ENCODE results near the gene OSBP2.

Gene OSBP2

DNA sequence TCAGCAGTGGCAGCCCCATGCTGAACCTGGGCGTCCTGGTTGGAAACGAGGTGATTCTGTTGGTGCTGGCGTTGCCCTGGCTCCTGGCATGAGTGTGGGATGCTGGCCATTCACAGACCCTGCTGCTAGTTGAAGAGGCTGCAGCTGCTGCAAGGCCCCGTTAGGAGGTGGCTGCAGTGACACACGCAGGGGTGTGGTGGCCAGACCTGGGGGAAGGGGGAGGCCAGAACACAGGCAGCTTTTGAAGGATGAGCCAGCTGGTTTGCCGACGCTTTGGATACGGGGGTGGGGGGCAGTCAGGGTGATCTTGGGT, 196.7 kb downstream of the OSBP2 start:
- TF ChIP-seq, protein P1, sequence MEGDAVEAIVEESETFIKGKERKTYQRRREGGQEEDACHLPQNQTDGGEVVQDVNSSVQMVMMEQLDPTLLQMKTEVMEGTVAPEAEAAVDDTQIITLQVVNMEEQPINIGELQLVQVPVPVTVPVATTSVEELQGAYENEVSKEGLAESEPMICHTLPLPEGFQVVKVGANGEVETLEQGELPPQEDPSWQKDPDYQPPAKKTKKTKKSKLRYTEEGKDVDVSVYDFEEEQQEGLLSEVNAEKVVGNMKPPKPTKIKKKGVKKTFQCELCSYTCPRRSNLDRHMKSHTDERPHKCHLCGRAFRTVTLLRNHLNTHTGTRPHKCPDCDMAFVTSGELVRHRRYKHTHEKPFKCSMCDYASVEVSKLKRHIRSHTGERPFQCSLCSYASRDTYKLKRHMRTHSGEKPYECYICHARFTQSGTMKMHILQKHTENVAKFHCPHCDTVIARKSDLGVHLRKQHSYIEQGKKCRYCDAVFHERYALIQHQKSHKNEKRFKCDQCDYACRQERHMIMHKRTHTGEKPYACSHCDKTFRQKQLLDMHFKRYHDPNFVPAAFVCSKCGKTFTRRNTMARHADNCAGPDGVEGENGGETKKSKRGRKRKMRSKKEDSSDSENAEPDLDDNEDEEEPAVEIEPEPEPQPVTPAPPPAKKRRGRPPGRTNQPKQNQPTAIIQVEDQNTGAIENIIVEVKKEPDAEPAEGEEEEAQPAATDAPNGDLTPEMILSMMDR (IDR thresholded peaks at IDR 0.05; ENCODE audit: insufficient read depth, missing control alignments) = no peak
- FAIRE-seq (no peak), DNase-seq (ENCODE audit: insufficient read length, low spot score) (no peak)

DNA sequence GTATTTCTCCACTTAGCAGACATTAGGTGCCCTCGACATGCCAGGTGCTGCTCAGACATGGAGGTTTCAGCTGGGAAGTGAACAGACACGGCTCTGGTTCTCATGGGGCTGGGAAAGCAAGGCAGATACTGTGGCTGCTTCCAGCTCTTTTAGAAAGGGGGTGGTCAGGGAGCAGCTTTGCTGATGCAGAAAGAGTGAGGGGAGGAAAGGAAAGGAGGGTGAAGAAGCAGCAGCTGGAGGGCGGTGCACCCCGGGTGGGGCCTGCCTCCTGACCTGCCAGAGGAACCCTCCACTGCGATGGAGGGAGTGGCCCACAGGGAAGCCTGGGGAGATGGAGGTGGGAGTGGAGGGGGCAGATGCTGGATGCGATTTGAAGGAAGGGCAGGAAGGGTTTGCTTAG, 197.1 kb downstream of the OSBP2 start:
- DNase-seq (ENCODE audit: insufficient read length, low spot score) (no peak), FAIRE-seq (no peak)
- TF ChIP-seq, protein P1 (IDR thresholded peaks at IDR 0.05; ENCODE audit: insufficient read depth, missing control alignments) = no peak

DNA sequence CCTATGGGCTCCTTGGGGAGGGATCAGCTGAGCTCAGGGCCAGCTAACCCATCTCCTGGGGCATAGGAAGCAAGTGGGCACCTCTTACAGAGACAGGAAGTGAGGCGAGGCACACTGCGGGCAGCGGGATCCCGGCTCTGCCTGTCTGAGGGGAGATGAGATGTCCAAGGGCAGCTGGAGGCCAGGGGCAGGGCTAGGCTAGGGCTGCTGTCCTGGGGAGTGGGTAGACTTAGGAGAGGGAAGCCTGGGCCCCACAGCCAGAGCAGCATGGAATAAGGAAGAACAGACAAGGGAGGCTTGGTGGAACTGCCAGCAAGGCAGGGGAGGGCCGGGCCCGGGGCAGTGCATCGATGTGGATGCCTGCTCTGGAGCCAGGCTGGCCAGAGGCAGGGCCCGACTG, 197.6 kb downstream of the OSBP2 start:
- FAIRE-seq = no peak
- no peak for DNase-seq (ENCODE audit: insufficient read length, low spot score)
- TF ChIP-seq, protein P1 (IDR thresholded peaks at IDR 0.05; ENCODE audit: insufficient read depth, missing control alignments) = no peak

DNA sequence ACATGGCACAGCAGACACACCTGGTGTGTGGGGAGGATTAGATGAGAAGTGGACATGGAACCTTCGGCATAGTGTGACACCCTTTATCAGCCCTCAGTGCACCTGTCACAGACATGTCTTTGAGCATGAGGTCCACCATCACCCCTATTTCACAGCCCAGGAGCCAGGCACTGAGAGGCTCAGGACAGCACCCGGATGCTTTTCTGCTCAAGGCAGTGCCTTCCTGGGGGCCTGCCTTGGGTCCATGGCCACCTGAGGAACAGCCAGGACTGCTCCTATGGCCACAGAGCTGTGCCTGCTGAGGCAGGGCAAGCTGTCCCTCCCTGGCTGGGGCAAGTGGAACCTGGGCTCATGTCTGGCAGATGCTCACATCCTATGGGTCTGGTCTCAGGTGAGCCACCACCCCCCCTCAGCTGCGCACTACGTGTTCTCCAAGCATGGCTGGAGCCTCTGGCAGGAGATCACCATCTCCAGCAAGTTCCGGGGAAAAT, 198.1 kb downstream of the OSBP2 start:
- no peak for DNase-seq (ENCODE audit: insufficient read length, low spot score)
- no peak for FAIRE-seq
- TF ChIP-seq, protein P1 (IDR thresholded peaks at IDR 0.05; ENCODE audit: insufficient read depth, missing control alignments) = no peak

DNA sequence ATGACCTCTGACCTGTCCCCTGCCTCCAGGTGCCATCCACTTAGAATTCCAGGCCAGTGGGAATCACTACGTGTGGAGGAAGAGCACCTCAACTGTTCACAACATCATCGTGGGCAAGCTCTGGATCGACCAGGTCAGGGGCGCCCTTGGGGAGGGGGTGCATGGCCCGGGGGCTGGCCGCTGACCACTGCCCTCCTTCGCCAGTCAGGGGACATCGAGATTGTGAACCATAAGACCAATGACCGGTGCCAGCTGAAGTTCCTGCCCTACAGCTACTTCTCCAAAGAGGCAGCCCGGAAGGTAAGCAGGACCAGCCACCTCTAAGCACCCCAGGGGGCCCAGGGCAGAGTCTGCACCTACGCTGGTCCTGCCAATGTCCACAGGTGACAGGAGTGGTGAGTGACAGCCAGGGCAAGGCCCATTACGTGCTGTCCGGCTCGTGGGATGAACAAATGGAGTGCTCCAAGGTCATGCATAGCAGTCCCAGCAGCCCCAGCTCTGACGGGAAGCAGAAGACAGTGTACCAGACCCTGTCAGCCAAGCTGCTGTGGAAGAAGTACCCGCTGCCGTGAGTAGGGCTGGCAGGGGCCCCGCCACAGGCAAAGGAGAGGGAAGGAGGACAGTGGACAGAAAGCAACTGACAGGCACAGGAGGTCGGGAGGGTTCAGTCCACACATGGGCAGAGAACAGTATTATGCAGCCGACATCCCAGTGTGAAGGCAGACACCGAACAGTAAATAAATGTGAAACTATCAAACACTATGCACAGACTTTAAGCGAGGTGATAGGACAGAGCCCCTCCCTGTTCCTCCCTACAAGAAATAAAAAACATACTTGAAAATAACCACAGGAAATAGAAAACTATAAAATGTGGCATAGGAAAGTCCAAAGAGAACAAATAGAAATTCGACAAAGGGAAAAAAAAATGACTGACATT, 199.0 kb downstream of the OSBP2 start:
- FAIRE-seq (no peak), DNase-seq (ENCODE audit: insufficient read length, low spot score) (no peak)
- TF ChIP-seq, protein P1 (IDR thresholded peaks at IDR 0.05; ENCODE audit: insufficient read depth, missing control alignments) = no peak

DNA sequence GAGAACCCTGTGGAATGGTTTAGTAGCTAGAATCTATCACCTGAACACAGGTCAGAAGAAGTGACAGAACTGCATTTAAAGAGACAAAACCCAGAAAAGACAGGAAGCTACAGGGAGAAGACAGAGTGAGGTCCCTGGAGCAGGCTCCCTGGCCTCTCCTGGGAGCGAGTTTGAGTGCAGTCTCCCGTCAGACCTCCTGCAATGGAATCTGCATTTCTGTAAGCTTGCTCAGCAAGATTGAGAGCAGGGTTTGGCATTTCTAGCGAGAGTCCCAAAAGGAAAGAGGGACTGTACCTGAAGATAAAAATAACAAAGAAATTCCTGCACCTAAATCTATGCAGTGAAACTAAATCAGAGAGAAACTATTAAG, 199.7 kb downstream of the OSBP2 start:
- TF ChIP-seq, protein P1 (IDR thresholded peaks at IDR 0.05; ENCODE audit: insufficient read depth, missing control alignments) = no peak
- FAIRE-seq (no peak), DNase-seq (ENCODE audit: insufficient read length, low spot score) (no peak)
